ENCODE results near the gene FYB1.
A peak's percentile ranks its signal among the peaks of the same experiment; 100 is the strongest.

The FYB1 gene

DNA sequence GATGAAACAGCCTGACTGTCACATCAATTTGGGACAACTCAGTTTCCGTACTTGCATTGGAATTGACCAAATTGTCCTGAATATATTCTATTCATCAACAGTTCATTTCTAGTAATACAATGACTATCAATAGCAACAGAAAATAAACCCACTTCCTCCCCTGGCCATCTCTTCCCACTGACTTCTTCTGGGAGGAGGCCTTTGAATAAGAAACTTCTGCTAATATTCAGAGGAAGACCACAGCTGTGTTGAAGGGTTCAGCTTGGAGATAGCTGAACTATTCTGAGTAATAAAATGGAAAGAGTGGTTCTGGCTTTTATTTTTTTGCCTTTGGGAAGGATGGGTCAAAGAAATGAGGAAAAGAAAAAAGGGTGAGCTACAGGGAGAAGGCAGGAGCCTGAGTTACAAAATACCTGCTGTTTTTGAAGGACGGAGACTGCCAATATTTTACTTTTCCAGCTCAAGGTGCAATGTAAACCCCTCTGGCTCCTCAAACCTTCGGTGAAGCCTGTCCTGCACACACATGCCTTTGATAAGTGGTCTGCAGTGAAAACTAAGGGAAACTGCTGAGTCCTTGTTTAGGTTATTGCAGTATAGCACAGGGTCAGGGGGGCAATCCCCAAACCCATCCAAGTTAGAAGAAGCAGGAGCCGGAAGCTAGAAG is 29.9 kb downstream of the FYB1 start:
- H3K79me2 ChIP-seq (ENCODE audit: insufficient read depth, low read length) = peaks cover 92% of the 10 kb centered on the region
- H3K27me3 ChIP-seq (ENCODE audit: insufficient read depth, low read length, poor library complexity, severe bottlenecking) = no peaks in the 10 kb centered on the region
- H3F3A ChIP-seq (ENCODE audit: low read depth) = peaks cover 12% of the 10 kb centered on the region
- H3K4me2 ChIP-seq (ENCODE audit: low read depth, low read length, poor library complexity, severe bottlenecking) = peak overlapping the region; percentile 94
- no peak overlapping the region for H2AFZ ChIP-seq (ENCODE audit: low read length)
- peaks cover 91% of the 10 kb centered on the region for H3K4me1 ChIP-seq (ENCODE audit: insufficient read depth, low read length, poor library complexity, severe bottlenecking)
- peak overlapping the region; percentile 89 for H3K4me3 ChIP-seq (ENCODE audit: low read length, poor library complexity, severe bottlenecking)
- TF ChIP-seq CTCF (conservative IDR thresholded peaks at IDR 0.05; ENCODE audit: low read length) (no peak), EZH2phosphoT487 (IDR thresholded peaks at IDR 0.05; ENCODE audit: borderline replicate concordance) (no peak)
- H4K20me1 ChIP-seq (ENCODE audit: insufficient read depth, low read length, poor library complexity, severe bottlenecking) = no peaks in the 10 kb centered on the region
- peak overlapping the region; percentile 90 for H3K9ac ChIP-seq (ENCODE audit: low read depth, low read length, poor library complexity, severe bottlenecking)
- no peaks in the 10 kb centered on the region for H3K36me3 ChIP-seq (ENCODE audit: insufficient read depth, low read length)
- no peaks in the 10 kb centered on the region for H3K9me2 ChIP-seq (replicated peaks; ENCODE audit: low read depth, low read length)
- no peaks in the 10 kb centered on the region for H3K9me3 ChIP-seq (ENCODE audit: insufficient read depth, low read depth, low read length)

GRCh38 chr5:39187831-39188731 is 31.3 kb downstream of the FYB1 start:
- Histone ChIP-seq H3K36me3 (ENCODE audit: insufficient read depth, low read length) (peaks cover 4% of the 10 kb centered on the region; the same call in 1 of the 2 replicates), H3F3A (ENCODE audit: low read depth) (peaks cover 12% of the 10 kb centered on the region), H3K4me3 (ENCODE audit: low read length, poor library complexity, severe bottlenecking) (peak overlapping the region; percentile 89), H3K4me2 (ENCODE audit: low read depth, low read length, poor library complexity, severe bottlenecking) (peak overlapping the region; percentile 94), H3K4me1 (ENCODE audit: insufficient read depth, low read length, poor library complexity, severe bottlenecking) (peaks cover 88% of the 10 kb centered on the region), H3K9me2 (replicated peaks; ENCODE audit: low read depth, low read length) (no peaks in the 10 kb centered on the region), H2AFZ (ENCODE audit: low read length) (no peak overlapping the region), H3K9me3 (ENCODE audit: insufficient read depth, low read depth, low read length) (no peaks in the 10 kb centered on the region), H3K9ac (ENCODE audit: low read depth, low read length, poor library complexity, severe bottlenecking) (peak overlapping the region; percentile 90), H4K20me1 (ENCODE audit: insufficient read depth, low read length, poor library complexity, severe bottlenecking) (no peaks in the 10 kb centered on the region), H3K79me2 (ENCODE audit: insufficient read depth, low read length) (peaks cover 92% of the 10 kb centered on the region), H3K27me3 (ENCODE audit: insufficient read depth, low read length, poor library complexity, severe bottlenecking) (no peaks in the 10 kb centered on the region)
- TF ChIP-seq CTCF (conservative IDR thresholded peaks at IDR 0.05; ENCODE audit: low read length) (no peak), EZH2phosphoT487 (IDR thresholded peaks at IDR 0.05; ENCODE audit: borderline replicate concordance) (no peak)

DNA sequence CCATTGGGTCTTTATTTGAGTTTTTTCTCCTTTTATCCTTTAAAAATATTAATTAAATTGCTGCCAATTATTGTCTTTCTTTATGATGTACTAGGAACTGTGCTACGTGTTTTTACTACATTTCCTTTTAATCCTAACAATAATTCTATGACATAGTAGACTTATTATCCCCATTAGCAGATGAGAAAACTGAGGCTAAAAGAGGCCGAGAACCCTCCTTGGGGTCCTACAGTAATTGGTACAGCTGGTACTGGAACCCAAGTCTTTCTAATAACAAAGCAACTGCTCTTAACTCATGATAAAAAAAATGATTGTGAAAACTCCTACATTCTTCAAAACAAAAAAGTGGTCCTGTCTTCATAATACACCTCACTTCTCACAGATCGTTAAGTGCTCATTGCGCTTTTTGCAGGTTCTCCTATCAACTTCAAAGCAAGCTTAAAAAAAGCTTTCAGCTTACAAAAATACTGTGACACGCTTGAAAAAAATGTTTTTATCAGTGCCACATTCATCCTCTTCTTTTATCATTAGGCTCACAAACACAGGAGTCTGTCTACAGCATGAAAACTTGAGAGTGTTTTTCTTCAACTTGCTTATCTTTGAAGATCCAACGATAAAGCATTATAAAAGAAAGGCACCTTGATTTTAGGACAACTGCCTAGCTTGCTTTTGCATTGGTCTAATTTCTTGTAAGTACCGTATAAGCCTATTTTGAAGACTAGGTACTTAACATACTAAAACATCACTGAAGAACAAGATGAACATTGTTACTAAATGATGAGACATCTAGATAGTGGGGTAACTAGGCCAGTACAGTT is 32.4 kb downstream of the FYB1 start:
- Histone ChIP-seq H3K9me3 (ENCODE audit: insufficient read depth, low read depth, low read length) (no peaks in the 10 kb centered on the region), H3K4me1 (ENCODE audit: insufficient read depth, low read length, poor library complexity, severe bottlenecking) (peaks cover 88% of the 10 kb centered on the region), H3K9ac (ENCODE audit: low read depth, low read length, poor library complexity, severe bottlenecking) (peak overlapping the region; percentile 90), H3K36me3 (ENCODE audit: insufficient read depth, low read length) (peaks cover 4% of the 10 kb centered on the region; the same call in 1 of the 2 replicates), H4K20me1 (ENCODE audit: insufficient read depth, low read length, poor library complexity, severe bottlenecking) (no peaks in the 10 kb centered on the region), H3F3A (ENCODE audit: low read depth) (peaks cover 8% of the 10 kb centered on the region), H3K9me2 (replicated peaks; ENCODE audit: low read depth, low read length) (no peaks in the 10 kb centered on the region), H3K4me2 (ENCODE audit: low read depth, low read length, poor library complexity, severe bottlenecking) (peak overlapping the region; percentile 94), H3K79me2 (ENCODE audit: insufficient read depth, low read length) (peaks cover 95% of the 10 kb centered on the region), H2AFZ (ENCODE audit: low read length) (no peak overlapping the region), H3K4me3 (ENCODE audit: low read length, poor library complexity, severe bottlenecking) (peak overlapping the region; percentile 4), H3K27me3 (ENCODE audit: insufficient read depth, low read length, poor library complexity, severe bottlenecking) (no peaks in the 10 kb centered on the region)
- no peak for TF ChIP-seq EZH2phosphoT487 (IDR thresholded peaks at IDR 0.05; ENCODE audit: borderline replicate concordance)
- no peak for TF ChIP-seq CTCF (conservative IDR thresholded peaks at IDR 0.05; ENCODE audit: low read length)

All from Loucy (cell line).